ENCODE data around the gene TRAIP. TPM values are rescaled to one million over a fixed set of nuclear protein-coding genes. Genes with fewer than 3 reads are reported as not detected.

Gene TRAIP
- total RNA-seq, 1 donor from 2014 or later: 38.1 TPM

DNA sequence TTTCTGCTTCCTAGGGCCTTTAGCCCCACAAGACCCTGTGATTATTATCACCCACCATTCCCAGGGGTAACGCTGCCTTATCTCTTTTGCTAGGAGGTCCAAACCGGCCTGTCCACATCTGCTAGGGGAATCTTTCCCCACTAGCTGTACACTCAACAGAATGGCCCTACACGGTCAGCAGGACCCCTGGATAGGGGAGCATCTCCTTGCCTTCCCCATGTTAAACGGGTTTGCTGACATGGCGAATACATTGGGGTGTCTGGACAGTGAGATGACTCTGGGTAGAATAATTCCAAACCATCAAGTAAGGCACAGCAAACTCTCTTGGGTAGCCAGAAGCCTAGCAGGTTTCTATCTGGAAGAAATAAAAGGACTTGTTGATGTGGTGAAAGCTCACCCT, 702 bp downstream of the TRAIP start:
- Mint-ChIP-seq H3K4me3 (peak overlapping the region; percentile 97), H3K27me3 (ENCODE audit: low read depth) (no peaks in the 10 kb centered on the region), H3K27ac (ENCODE audit: unreplicated experiment) (no peak overlapping the region), H3K9me3 (no peaks in the 10 kb centered on the region), H3K36me3 (ENCODE audit: low read depth) (no peaks in the 10 kb centered on the region), H3K4me1 (peaks cover 16% of the 10 kb centered on the region)
- TF ChIP-seq, protein P1, sequence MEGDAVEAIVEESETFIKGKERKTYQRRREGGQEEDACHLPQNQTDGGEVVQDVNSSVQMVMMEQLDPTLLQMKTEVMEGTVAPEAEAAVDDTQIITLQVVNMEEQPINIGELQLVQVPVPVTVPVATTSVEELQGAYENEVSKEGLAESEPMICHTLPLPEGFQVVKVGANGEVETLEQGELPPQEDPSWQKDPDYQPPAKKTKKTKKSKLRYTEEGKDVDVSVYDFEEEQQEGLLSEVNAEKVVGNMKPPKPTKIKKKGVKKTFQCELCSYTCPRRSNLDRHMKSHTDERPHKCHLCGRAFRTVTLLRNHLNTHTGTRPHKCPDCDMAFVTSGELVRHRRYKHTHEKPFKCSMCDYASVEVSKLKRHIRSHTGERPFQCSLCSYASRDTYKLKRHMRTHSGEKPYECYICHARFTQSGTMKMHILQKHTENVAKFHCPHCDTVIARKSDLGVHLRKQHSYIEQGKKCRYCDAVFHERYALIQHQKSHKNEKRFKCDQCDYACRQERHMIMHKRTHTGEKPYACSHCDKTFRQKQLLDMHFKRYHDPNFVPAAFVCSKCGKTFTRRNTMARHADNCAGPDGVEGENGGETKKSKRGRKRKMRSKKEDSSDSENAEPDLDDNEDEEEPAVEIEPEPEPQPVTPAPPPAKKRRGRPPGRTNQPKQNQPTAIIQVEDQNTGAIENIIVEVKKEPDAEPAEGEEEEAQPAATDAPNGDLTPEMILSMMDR (conservative IDR thresholded peaks at IDR 0.05): no peak
- DNase-seq (ENCODE audit: low read depth, low spot score): no peak

DNA sequence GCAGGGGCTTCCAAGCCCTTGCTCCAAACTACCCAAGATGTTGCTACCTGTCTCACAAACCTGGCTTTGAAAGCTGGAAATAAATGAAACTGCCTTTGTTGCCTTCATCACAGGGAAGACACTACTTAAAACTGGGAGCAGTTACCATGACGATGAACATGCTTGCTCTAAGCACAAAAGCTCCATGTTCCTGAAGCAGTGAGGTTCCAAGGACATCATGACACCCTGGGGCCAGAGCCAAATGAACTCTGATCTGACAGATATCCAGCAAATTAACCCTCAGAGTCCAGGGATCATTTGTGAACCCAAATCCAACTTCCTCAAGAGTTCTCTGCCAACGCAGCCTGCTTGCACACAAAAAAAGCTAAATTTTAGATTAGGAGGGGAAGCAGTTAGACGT, 10.7 kb downstream of the TRAIP start:
- no peak for DNase-seq (ENCODE audit: low read depth, low spot score)
- Mint-ChIP-seq H3K27ac (ENCODE audit: unreplicated experiment) (no peak overlapping the region), H3K4me1 (no peaks in the 10 kb centered on the region), H3K9me3 (no peaks in the 10 kb centered on the region), H3K4me3 (no peak overlapping the region), H3K27me3 (ENCODE audit: low read depth) (no peaks in the 10 kb centered on the region), H3K36me3 (ENCODE audit: low read depth) (peaks cover 4% of the 10 kb centered on the region)
- TF ChIP-seq, protein P1 (conservative IDR thresholded peaks at IDR 0.05): no peak

DNA sequence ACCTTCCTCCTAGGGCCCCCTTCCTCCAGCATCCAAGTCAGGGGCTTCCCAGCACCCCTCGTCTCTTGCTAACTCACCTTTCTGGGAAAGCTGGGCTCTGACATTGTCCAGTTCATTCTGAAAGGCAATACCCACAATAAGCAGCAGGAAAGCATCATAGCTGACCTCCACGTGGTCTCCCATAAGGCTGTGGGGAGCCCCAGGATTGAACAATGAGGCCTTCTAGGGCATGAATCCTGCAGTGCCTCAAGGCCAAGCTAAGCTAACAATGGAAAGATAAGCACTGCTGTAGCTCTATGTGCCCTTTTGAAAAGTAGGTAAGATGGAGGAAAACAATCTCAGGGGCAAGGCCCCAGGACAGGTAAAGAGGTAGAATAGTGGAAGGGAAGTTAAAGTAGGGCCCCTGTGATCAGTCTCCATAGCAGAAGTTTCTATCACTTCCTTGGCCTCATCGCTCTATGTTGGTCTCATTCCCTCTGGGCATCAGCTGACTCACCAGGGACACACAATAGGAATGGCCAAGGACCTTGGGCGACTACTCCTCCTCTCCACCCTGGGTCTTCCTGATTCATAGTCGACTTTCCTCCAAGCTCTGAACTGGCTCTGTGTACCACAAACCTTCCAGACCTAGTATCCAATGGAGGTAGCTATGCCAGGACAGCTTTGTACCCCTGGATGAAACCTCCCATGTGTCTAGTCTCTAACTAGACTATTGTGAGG, 11.7 kb downstream of the TRAIP start:
- H3K27ac Mint-ChIP-seq (ENCODE audit: unreplicated experiment): no peak overlapping the region
- H3K36me3 Mint-ChIP-seq (ENCODE audit: low read depth): peaks cover 4% of the 10 kb centered on the region
- DNase-seq (ENCODE audit: low read depth, low spot score): no peak
- TF ChIP-seq, protein P1 (conservative IDR thresholded peaks at IDR 0.05): no peak
- no peaks in the 10 kb centered on the region for H3K27me3 Mint-ChIP-seq (ENCODE audit: low read depth)
- H3K9me3 Mint-ChIP-seq: no peaks in the 10 kb centered on the region
- H3K4me1 Mint-ChIP-seq: no peaks in the 10 kb centered on the region
- no peak overlapping the region for H3K4me3 Mint-ChIP-seq

DNA sequence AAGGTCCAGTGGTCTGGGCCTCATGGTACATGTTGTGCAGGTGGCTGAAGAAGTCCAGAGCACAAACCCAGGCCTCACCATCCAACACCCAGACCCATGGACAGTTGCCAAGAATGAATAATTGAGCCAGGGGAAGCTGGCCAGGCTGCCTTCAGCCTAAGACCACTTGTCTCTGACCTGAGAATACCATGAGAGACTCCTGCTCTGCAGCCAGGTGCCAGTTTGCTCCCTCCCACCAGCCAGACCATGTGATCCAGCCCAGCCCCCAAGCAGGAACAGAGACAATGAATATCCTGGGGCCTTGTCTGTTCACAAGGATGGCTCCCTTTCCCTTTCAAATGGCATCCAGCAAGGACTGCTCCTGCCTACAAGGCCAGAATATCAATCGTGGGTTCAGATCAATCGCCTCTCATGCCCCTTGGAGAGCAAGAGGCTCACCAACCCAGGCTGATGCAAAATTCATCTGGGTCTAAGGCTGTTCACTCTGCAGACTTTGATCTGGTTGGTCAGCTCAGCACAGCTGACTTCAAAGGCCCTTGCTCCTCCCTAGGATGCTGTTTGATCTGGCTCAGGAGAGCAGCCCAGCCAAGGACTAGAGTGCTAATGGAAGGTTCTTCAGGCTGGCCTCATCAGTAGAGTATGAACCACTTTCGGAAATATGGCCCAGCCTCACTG, 13.4 kb downstream of the TRAIP start:
- Mint-ChIP-seq H3K4me3 (no peak overlapping the region), H3K27me3 (ENCODE audit: low read depth) (no peaks in the 10 kb centered on the region), H3K9me3 (no peaks in the 10 kb centered on the region), H3K27ac (ENCODE audit: unreplicated experiment) (no peak overlapping the region), H3K4me1 (peaks cover 4% of the 10 kb centered on the region), H3K36me3 (ENCODE audit: low read depth) (peaks cover 7% of the 10 kb centered on the region)
- DNase-seq (ENCODE audit: low read depth, low spot score): no peak
- TF ChIP-seq, protein P1 (conservative IDR thresholded peaks at IDR 0.05): no peak

DNA sequence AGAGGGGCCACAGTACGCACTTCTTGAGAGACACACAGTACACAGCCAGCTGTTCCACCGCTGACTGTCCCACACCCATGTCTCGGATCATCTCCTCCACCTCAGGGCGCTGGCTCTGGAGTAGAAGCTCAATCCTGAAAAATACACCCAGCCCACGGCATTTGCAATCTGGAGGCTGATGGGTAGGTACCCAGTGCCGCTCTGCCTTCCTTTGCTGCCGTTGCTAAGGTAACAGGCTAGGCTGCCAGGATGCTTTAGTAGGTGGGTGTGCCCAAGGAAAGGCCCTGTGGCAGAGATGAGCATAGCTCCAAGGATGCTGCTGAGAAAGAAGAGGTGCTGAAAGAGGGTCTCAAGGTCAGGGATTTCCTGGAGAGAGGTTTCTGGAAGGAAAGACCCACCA, 14.6 kb downstream of the TRAIP start:
- Mint-ChIP-seq H3K27ac (ENCODE audit: unreplicated experiment) (peak overlapping the region; percentile 35), H3K36me3 (ENCODE audit: low read depth) (peaks cover 7% of the 10 kb centered on the region), H3K9me3 (no peaks in the 10 kb centered on the region), H3K4me3 (no peak overlapping the region), H3K27me3 (ENCODE audit: low read depth) (no peaks in the 10 kb centered on the region), H3K4me1 (peaks cover 4% of the 10 kb centered on the region)
- DNase-seq (ENCODE audit: low read depth, low spot score): no peak
- TF ChIP-seq, protein P1 (conservative IDR thresholded peaks at IDR 0.05): no peak

Measured in neural crest cell (in vitro differentiated cells).